Jurkat, Clone E6-1 (cell line): ENCODE measurements around the gene PEX11B.
A peak's percentile ranks its signal among the peaks of the same experiment; 100 is the strongest.
"Not testable (repeated sequence)": the region's sequence is repeated elsewhere in the genome, so short reads cannot be mapped to it uniquely, and the experiment has no call there.

ENCODE experiments used
- DNase-seq: peaks from one replicate; pipeline ENCODE4 v3.0.0-alpha.2; 2011; ENCODE audit warnings: low read depth, low spot score
- H3K4me3 ChIP-seq: 2 replicates; pipeline ENCODE4 v1.5.1; 2011; ENCODE audit warnings: mild to moderate bottlenecking, low read length, control low read depth, moderate library complexity

PEX11B gene

GRCh38 chr1:145956361-145956760 lies 37.8 kb upstream of the PEX11B start:
- DNase-seq = no peak
- peak overlapping the region; percentile 62 for H3K4me3 ChIP-seq

GRCh38 chr1:145955436-145955835 lies 36.9 kb upstream of the PEX11B start:
- no peak overlapping the region for H3K4me3 ChIP-seq

GRCh38 chr1:145953861-145954260 lies 35.3 kb upstream of the PEX11B start:
- no peak overlapping the region for H3K4me3 ChIP-seq

More at GRCh38 chr1:145955436-145955835, 36.9 kb upstream of the PEX11B start:
- DNase-seq = no peak

GRCh38 chr1:145952903-145953302 lies 34.4 kb upstream of the PEX11B start:
- no peak overlapping the region for H3K4me3 ChIP-seq

More at GRCh38 chr1:145953861-145954260, 35.3 kb upstream of the PEX11B start:
- no peak for DNase-seq

GRCh38 chr1:145951526-145951925 lies 33.0 kb upstream of the PEX11B start:
- DNase-seq = no peak
- no peak overlapping the region for H3K4me3 ChIP-seq

More at GRCh38 chr1:145952903-145953302, 34.4 kb upstream of the PEX11B start:
- DNase-seq = no peak

- DNase-seq = no peak
- no peak overlapping the region for H3K4me3 ChIP-seq
These were observed 30.7 kb upstream of the PEX11B start for GRCh38 chr1:145949219-145949618.

- H3K4me3 ChIP-seq = no peak overlapping the region
- DNase-seq = no peak
These were observed 29.0 kb upstream of the PEX11B start for GRCh38 chr1:145947551-145947950.

- H3K4me3 ChIP-seq = no peak overlapping the region
These were observed 28.0 kb upstream of the PEX11B start for GRCh38 chr1:145946477-145946986.

GRCh38 chr1:145944532-145944931 lies 26.0 kb upstream of the PEX11B start:
- no peak for DNase-seq
- H3K4me3 ChIP-seq = no peak overlapping the region

More at GRCh38 chr1:145946477-145946986, 28.0 kb upstream of the PEX11B start:
- DNase-seq = no peak

- H3K4me3 ChIP-seq = no peak overlapping the region
- DNase-seq = no peak
These were observed 24.4 kb upstream of the PEX11B start for GRCh38 chr1:145942871-145943270.

- no peak for DNase-seq
- no peak overlapping the region for H3K4me3 ChIP-seq
These were observed 23.9 kb upstream of the PEX11B start for GRCh38 chr1:145942405-145942804.

- no peak for DNase-seq
- H3K4me3 ChIP-seq = no peak overlapping the region
These were observed 18.9 kb upstream of the PEX11B start for GRCh38 chr1:145937436-145937835.

GRCh38 chr1:145936247-145936646 lies 17.7 kb upstream of the PEX11B start:
- H3K4me3 ChIP-seq = no peak overlapping the region
- DNase-seq = no peak

- no peak for DNase-seq
- no peak overlapping the region for H3K4me3 ChIP-seq
These were observed 17.2 kb upstream of the PEX11B start for GRCh38 chr1:145935708-145936107.

- DNase-seq = peak; percentile 32
- H3K4me3 ChIP-seq = not testable (repeated sequence)
These were observed 14.0 kb upstream of the PEX11B start for GRCh38 chr1:145932522-145933009.

GRCh38 chr1:145927916-145928643 lies 9.6 kb upstream of the PEX11B start:
- H3K4me3 ChIP-seq = peak overlapping the region; percentile 69
- DNase-seq = no peak

GRCh38 chr1:145927063-145927886 lies 8.8 kb upstream of the PEX11B start, which contains the start of gene RBM8A:
TSS of gene RBM8A (minus strand) at chr1:145927484. CDS start at chr1:145927426, 58 bp downstream.
- DNase-seq = peak; percentile 99

GRCh38 chr1:145926686-145927062 lies 8.2 kb upstream of the PEX11B start:
- no peak for DNase-seq
- peak overlapping the region; percentile 69 for H3K4me3 ChIP-seq

More at GRCh38 chr1:145927063-145927886, 8.8 kb upstream of the PEX11B start, which contains the start of gene RBM8A:
- H3K4me3 ChIP-seq = peak within 1 kb of the TSS; percentile 69

GRCh38 chr1:145922266-145922665 lies 3.7 kb upstream of the PEX11B start:
- DNase-seq = no peak
- no peak overlapping the region for H3K4me3 ChIP-seq

GRCh38 chr1:145920297-145920696 lies 1.8 kb upstream of the PEX11B start:
- not testable (repeated sequence) for H3K4me3 ChIP-seq, DNase-seq
